Uterus (tissue), 4 donors: Measurements from ENCODE around the gene GRAMD2B. TPM values are rescaled to one million over a fixed set of nuclear protein-coding genes. Genes with fewer than 3 reads are reported as not detected.
"Not testable (repeated sequence)": the region's sequence is repeated elsewhere in the genome, so short reads cannot be mapped to it uniquely, and the experiment has no call there.

Experiments used
- DNase-seq, 2 donors: peaks; one replicate each; pipeline ENCODE4 v3.0.0-alpha.2; 2019 to 2020
- H3K27ac ChIP-seq, 2 donors: fragments of 200-600 bp; sonication (generic); 1 replicate in 1 of 2; 2 replicates in 1 of 2; pipeline ENCODE4 v1.5.1; 2016 to 2018
- H3K27me3 ChIP-seq, 2 donors: fragments of 200-600 bp; sonication (generic); one replicate each; pipeline ENCODE4 v1.5.1; 2018 to 2019; ENCODE audit warnings: control low read depth in 1 of 2
- H3K36me3 ChIP-seq, 2 donors: fragments of 200-600 bp; sonication (generic); one replicate each; pipeline ENCODE4 v1.5.1; 2019; ENCODE audit warnings: control low read depth in 1 of 2
- H3K4me1 ChIP-seq, 2 donors: fragments of 200-600 bp; sonication (generic); one replicate each; pipeline ENCODE4 v1.5.1; 2018 to 2019; ENCODE audit warnings: control low read depth in 1 of 2
- H3K4me3 ChIP-seq, 2 donors: fragments of 200-600 bp; sonication (generic); 1 replicate in 1 of 2; 2 replicates in 1 of 2; pipeline ENCODE4 v1.5.1; 2018 to 2019; ENCODE audit warnings: mild to moderate bottlenecking in 1 of 2
- H3K9me3 ChIP-seq, 2 donors: fragments of 200-600 bp; sonication (generic); one replicate each; pipeline ENCODE4 v1.5.1; 2019; ENCODE audit warnings: control low read depth in 1 of 2
- CTCF ChIP-seq, 4 experiments: fragments of 200-600 bp in 2 of 4; fragments of 450-650 bp in 2 of 4; sonication (generic) in 2 of 4; IDR thresholded peaks; one replicate each; pipeline ENCODE4 v1.5.1; 2016 to 2019; ENCODE audit warnings: antibody characterized with exemption in 4 of 4, mild to moderate bottlenecking in 2 of 4, moderate library complexity in 1 of 4
- POLR2A ChIP-seq, 2 donors: fragments of 450-650 bp; IDR thresholded peaks; one replicate each; pipeline ENCODE4 v1.6.1; 2016; ENCODE audit warnings: antibody characterized with exemption in 2 of 2, mild to moderate bottlenecking in 1 of 2, moderate library complexity in 1 of 2
- intact Hi-C: fragments of 100-400 bp; cut with DNase I; formaldehyde crosslinking; loops from one replicate; pipeline ENCODE4 v1.15.1; 2023; ENCODE audit warnings: low total_unique reads
- total RNA-seq, 4 donors: library from RNA; depleted of rRNA in 3 of 4; stranded (reverse); fragments of >200 nt in 3 of 4; gene quantifications; one replicate each; pipeline versions ENCODE4 v1.1.0 to v1.2.4, GENCODE V29; 2014 to 2023
- donor health status: DM: yes; HTN: yes; CAD: no.

The GRAMD2B gene
- total RNA-seq, 4 donors from 2014 or later = 34.0 to 91.5 (median 58.8) TPM

GRCh38 chr5:126468091-126468490, 44.9 kb downstream of the GRAMD2B start:
- DNase-seq = no peak
- H3K4me3 ChIP-seq = no peak overlapping the region
- H3K9me3 ChIP-seq = no peaks in the 10 kb centered on the region
- no peaks in the 10 kb centered on the region for H3K36me3 ChIP-seq
- intact Hi-C loops = no loop called here
- no peak for TF ChIP-seq POLR2A (IDR thresholded peaks at IDR 0.05)
- TF ChIP-seq CTCF (IDR thresholded peaks at IDR 0.05) = no peak
- H3K27me3 ChIP-seq = no peaks in the 10 kb centered on the region
- peak overlapping the region; percentile 64 to 67 for H3K27ac ChIP-seq
- peaks cover 0 to 28% of the 10 kb centered on the region in 2 donors for H3K4me1 ChIP-seq

GRCh38 chr5:126469536-126470316, 46.5 kb downstream of the GRAMD2B start:
- intact Hi-C loops = no loop called here
- no peak for DNase-seq
- Histone ChIP-seq H3K4me1 (peaks cover 0 to 33% of the 10 kb centered on the region in 2 donors), H3K27ac (peak overlapping the region; percentile 64 to 67), H3K27me3 (no peaks in the 10 kb centered on the region), H3K9me3 (no peaks in the 10 kb centered on the region), H3K36me3 (no peaks in the 10 kb centered on the region), H3K4me3 (no peak overlapping the region)
- TF ChIP-seq POLR2A (IDR thresholded peaks at IDR 0.05) = no peak
- TF ChIP-seq CTCF (IDR thresholded peaks at IDR 0.05) = no peak

GRCh38 chr5:126470529-126470928, 47.3 kb downstream of the GRAMD2B start:
- H3K9me3 ChIP-seq, H3K4me3 ChIP-seq, intact Hi-C loops, DNase-seq, H3K36me3 ChIP-seq, H3K27me3 ChIP-seq: not testable (repeated sequence)
- H3K27ac ChIP-seq = peak overlapping the region; percentile 64 to 67
- H3K4me1 ChIP-seq = peaks cover 0 to 39% of the 10 kb centered on the region in 2 donors

GRCh38 chr5:126471247-126471646, 48.0 kb downstream of the GRAMD2B start:
- Histone ChIP-seq H3K9me3 (no peaks in the 10 kb centered on the region), H3K27me3 (no peaks in the 10 kb centered on the region), H3K4me3 (no peak overlapping the region), H3K36me3 (no peaks in the 10 kb centered on the region), H3K4me1 (peaks cover 0 to 39% of the 10 kb centered on the region in 2 donors), H3K27ac (peak overlapping the region; percentile 64 to 67)
- DNase-seq = no peak
- intact Hi-C loops = no loop called here
- no peak for TF ChIP-seq CTCF (IDR thresholded peaks at IDR 0.05)
- TF ChIP-seq POLR2A (IDR thresholded peaks at IDR 0.05) = no peak

GRCh38 chr5:126471875-126472537, 48.8 kb downstream of the GRAMD2B start:
- H3K27me3 ChIP-seq = no peaks in the 10 kb centered on the region
- H3K36me3 ChIP-seq = no peaks in the 10 kb centered on the region
- no peak for TF ChIP-seq CTCF (IDR thresholded peaks at IDR 0.05)
- no peak for TF ChIP-seq POLR2A (IDR thresholded peaks at IDR 0.05)
- H3K4me1 ChIP-seq = peaks cover 0 to 44% of the 10 kb centered on the region in 2 donors
- intact Hi-C loops = no loop called here
- peak overlapping the region; percentile 64 to 67 for H3K27ac ChIP-seq
- no peak for DNase-seq
- H3K9me3 ChIP-seq = no peaks in the 10 kb centered on the region
- no peak overlapping the region for H3K4me3 ChIP-seq
